Renal cortical epithelial cell (primary cell): Measurements from ENCODE around the gene NR1D2. TPM values are rescaled to one million over a fixed set of nuclear protein-coding genes. Genes with fewer than 3 reads are reported as not detected.
"Not testable (repeated sequence)": the region's sequence is repeated elsewhere in the genome, so short reads cannot be mapped to it uniquely, and the experiment has no call there.

Source experiments
- DNase-seq: peaks from one replicate; pipeline ENCODE4 v3.0.0-alpha.2; 2011; ENCODE audit warnings: low read depth
- total RNA-seq: library from RNA; depleted of rRNA; stranded (reverse); fragments of >200 nt; gene quantifications from 2 replicates; pipeline ENCODE4 v1.2.3, GENCODE V29; 2014

The NR1D2 gene
- total RNA-seq, result 16.3 and 22.5 TPM in 2 replicates

DNA sequence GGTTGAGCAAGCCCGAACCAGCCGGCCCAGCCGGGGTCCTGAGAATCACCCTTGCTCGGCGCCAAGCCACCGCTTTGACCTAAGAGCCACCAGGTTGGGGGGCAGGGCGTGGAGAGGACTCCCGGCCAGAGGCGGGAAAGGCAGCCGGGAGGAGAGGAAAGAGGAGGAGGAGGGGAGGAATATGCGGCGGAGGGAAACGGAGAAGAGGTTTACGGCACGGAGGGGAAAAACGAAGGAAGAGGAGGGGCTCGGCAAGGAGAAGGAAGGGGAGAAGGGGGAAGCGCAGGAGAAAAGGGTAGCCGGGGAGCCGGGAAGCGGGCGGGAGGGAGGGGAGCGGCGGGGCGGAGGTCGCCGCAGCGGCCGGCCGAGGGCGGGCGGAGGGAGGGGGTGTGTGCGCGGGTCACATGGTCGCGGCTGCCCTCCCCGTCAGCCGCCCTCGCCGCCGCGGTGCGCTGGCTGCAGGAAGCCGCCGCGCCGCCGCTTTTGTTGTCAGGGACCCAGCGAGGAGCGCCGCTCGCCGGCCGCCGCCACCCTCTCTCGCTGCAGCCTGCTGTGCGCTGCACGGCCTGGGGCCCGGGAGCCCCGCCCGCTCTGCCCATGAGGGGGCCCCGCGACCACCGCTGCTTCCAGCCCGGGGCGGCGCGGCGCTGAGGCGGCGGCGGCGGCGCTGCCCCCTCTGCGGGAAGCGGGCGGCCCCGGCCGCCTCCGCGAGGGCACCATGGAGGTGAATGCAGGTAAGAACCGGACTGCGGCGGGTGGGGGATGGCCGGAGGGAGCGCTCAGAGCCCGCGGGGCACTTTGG lies at the start of gene NR1D2:
Gene NR1D2, plus strand, starts transcription at position 426 of the 802 bp plus-strand sequence. Its CDS starts 293 bp downstream, at position 719.
- peak; percentile 38 for DNase-seq

DNA sequence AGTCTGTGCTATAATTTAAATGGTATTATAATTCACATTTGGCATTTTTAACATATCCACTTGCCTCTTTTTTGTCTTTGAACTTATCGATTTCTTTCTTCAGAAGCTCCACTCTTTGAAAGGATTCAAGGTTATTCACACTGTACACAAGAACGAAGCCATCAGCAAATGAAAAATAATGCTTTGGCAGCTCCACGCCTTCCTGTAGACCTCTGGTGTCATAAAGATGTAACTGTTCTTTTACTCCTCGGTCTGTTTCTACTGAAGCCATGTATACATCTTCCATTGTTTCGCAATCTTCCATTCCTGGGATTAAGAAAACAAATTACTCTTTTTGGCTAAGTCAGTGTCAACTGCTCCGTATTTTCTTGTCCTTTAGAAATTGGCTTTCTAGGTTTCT lies 44.3 kb upstream of the NR1D2 start:
- DNase-seq, result no peak

DNA sequence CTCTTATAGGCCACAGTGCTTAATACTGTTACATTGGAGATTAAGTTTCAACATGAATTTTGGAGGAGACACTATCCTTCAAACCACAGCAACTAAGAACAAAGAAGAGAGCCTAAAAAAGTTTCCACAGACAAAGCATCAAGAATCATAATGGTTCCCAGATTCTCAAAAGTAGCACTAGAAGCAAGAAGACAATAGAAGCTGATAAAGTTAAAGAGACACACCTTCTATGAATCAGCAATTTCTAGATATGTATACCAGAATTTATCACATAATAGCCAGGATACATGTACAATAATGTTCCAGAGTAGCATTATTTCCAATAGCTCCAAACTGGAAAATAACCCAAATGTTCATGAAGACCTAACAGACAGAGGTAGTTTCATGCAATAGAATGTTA lies 40.5 kb upstream of the NR1D2 start:
- DNase-seq, result no peak

DNA sequence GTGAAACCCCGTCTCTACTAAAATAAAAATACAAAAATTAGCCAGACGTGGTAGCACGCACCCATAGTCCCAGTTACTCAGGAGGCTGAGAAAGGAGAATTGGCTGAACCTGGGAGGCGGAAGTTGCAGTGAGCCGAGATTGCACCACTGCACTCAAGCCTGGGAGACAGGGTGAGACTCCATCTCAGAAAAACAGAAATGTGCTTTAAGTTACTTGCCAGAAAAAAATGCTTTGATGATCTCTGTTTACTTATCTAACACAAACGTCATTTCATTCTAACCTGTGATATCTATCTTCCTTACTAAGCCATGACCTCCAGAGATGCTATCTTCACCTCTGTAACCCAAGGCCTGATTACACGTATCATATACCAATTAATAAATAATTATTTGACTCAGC lies 35.7 kb upstream of the NR1D2 start:
- no peak for DNase-seq

DNA sequence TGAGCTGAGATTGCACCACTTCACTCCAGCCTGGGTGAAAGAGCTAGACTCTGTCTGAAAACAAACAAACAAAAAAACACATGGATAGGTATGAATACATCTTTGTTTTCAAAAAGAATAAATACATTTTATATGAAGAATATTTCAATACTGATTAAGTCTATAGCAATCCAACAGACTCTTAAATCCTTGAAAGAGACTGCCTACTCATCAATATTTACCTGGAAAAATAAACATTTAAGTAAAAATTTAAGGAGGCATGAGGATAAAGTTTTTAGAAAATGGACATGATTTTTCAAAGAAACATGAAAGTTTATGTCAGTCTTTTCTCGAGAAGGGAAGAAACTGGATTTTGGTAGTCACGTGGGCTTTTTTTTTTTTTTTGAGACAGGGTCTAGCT lies 33.7 kb upstream of the NR1D2 start:
- DNase-seq, result no peak

DNA sequence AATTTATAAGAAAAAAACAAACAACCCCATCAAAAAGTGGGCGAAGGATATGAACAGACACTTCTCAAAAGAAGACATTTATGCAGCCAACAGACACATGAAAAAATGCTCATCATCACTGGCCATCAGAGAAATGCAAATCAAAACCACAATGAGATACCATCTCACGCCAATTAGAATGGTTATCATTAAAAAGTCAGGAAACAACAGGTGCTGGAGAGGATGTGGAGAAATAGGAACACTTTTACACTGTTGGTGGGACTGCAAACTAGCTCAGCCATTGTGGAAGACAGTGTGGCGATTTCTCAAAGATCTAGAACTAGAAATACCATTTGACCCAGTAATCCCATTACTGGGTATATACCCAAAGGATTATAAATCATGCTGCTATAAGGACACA lies 32.8 kb upstream of the NR1D2 start:
- not testable (repeated sequence) for DNase-seq

DNA sequence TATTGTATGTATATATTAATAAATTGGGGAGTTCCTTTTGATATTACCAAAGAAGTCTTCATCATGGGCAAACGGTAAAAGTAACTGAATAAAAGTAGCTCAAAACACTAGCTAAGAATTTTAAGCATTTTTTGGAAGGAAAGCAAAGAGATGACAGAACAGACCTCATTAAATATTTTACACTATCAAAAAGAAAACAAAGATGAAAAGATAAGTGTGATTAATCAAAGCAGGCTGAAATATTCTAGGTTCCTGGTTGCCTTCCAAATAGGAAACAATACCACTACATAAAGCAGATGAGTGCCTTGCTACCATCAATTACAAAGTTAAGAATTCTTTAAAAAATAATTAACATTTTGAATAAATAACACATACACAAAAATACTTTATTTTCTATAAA lies 31.9 kb upstream of the NR1D2 start:
- DNase-seq, result no peak

DNA sequence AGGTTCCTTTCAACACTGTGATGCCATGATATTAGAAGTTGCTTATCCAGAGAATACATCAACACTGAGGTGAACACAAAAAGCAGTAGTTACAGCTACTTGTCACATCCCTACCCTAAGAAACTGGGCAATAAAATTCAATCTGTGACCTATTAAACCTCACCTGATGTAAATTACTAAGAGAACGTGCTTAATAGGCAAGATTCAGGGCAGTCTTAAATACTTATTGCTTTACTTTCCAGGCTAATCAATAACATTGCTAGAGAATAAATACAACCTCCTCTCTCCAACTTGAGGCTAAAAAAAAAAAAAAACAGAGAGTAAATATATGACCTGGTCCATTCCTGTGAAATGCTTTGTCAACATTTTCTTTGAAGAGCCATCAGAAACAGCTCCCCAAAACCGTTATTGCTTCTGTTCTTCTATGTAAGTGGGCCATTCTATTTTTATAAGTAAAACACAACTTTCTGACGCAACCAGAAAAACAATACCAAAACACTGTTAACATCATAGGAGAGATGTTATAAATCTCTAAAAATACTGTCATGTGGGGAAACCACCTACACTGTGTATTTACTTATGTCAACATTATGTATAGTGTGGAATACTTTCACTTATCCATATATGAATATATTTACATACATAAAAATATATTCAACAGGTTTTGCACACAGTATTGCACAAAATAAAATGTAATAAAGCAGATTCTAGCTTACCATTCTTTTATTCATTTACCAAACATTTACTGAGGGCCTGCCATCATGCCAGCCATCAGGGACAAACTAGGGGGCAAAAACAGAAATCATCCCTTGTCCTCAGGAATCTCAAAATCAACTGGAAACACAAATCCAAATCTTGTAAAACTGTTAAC lies 31.0 kb upstream of the NR1D2 start:
- peak; percentile 84 for DNase-seq

DNA sequence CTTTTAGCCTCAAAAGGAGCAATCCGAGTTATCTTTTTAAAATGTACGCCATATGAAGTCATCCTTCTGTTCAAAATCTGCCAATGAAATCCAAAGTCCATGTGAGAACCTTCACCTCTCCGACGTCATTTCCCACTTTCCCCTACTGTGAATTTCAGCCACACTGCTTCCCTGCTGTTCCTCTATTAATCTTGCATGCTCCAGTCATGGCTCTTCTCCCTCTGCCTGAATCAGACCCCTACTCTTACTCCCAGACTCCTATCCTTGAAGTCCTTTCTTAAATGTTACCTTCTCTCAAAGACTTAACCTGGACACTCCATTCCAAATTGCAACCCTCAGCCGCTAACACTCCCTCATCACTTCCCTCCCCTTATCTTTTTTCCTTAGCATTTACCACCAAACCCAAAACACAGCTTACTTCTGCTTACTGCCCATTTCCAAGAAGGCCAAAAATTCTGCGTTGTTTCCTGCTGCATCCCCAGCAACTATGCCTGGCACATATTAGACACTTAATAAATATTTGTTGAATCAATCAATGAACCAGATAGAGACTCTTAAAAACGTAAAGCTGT lies 29.5 kb upstream of the NR1D2 start:
- peak; percentile 41 for DNase-seq

DNA sequence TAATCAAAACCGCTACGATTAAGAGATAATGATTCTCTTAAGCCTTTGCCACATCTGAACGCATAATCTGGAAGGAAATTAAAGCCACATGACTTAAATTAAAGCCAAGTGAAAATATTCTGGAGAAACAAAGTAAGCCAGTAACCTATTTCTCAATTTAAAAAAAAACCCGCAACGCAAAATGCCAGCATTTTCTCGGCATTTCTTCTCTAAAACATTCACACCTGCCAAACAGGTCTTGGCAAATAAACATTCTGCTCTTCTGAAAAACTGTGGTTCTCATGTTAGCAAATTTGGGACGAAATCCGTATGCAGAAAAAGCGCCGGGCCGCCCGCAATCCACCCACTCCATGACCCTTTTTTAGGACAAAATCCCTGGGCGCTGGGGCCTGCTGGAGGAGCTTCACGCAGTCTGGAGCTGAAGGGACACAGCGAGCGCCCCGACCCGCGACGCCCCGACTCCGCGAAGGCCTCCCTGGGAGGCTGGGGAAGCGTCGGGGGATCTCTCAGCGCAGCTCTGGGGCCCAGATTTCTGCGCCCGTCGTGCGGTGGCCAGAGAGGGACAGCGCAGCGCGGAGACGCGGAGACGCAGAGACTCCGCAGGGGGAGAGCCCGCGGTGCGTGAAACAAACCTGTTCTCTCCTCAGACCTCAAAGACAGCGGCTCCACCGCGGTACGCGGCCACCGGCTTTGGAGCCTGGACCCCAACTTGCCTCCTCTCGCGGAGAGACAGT lies 28.8 kb upstream of the NR1D2 start:
- DNase-seq, result no peak

DNA sequence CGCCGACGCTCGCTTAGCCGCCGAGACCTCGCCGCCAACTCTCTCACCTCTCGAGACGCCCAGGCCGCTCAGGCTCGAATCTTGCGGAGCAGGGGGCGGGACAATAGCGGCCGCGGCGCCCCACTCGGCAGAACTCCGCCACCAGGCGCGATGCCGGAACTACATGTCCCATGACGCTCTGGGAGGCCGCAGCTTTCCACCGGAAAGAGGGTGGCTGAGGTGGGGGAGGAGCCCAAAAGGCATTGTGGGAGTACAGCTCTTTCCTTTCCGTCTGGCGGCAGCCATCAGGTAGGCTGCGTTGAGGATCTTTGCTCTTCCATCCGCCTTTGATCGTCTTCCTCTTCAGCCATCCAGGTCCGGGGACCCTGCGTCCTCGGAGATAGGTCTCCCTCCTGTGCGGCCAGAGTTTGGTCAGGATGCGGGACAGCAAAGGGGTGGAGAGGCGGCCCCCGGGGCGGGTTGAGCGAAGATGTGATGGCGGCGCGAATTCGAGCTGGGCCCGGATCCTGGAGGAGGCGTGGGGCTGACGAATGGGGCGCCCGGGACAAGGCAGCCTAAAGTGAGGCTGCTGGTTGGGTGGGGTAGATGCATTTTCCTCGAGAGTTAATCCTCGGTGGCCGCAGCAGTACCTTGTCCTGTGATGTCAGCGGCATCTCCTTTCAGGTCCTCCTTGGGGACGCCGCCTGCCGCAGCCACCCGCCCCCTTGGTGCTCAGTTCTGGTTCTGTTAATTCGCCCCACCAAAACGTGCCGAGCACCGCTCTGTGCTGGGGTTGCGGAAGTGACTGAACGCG lies 28.0 kb upstream of the NR1D2 start, which contains the start of the genes NKIRAS1 and RPL15:
Gene NKIRAS1, minus strand, starts transcription at position 105 of the 793 bp plus-strand sequence. CDS start 6,086 bp downstream, outside the sequence.
Gene RPL15, plus strand, starts transcription at position 247 of the 793 bp plus-strand sequence. CDS start 728 bp downstream, outside the sequence.
- DNase-seq, result peak; percentile 89

DNA sequence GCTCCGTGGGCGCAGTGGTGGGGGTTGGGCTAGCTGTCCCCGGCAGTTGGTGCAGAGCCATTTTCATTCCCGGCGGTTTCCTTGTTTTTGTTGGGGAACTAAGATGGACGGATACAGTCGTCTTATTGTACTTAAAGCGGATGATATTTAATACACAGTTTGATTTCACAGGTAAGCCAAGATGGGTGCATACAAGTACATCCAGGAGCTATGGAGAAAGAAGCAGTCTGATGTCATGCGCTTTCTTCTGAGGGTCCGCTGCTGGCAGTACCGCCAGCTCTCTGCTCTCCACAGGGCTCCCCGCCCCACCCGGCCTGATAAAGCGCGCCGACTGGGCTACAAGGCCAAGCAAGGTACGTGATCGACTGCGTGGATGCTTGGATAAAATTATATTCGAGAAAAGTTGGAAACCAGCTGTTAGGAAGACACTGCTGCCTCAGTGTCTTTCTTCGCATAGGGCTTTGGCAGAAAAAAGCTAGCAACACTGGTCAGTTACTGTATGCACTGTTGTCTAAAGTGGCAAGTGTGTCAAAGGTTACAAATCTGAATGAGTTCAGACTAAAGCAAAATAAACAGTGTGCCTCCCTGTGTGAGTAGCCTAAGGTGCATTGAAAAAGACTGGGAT lies 27.3 kb upstream of the NR1D2 start:
- peak; percentile 21 for DNase-seq

DNA sequence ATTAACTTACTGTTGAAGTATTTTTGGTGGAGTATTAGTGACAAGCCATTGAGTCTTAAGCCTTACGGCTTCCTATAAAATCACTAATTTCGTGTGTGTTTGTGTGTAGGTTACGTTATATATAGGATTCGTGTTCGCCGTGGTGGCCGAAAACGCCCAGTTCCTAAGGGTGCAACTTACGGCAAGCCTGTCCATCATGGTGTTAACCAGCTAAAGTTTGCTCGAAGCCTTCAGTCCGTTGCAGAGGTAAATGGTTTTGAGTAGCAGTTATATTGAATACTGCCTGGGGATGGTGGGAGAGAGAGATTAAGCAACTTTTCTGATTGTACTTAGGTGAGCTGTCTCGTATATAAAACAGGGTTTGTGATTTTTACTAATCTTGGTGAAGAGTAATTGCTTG lies 26.8 kb upstream of the NR1D2 start:
- not testable (repeated sequence) for DNase-seq

DNA sequence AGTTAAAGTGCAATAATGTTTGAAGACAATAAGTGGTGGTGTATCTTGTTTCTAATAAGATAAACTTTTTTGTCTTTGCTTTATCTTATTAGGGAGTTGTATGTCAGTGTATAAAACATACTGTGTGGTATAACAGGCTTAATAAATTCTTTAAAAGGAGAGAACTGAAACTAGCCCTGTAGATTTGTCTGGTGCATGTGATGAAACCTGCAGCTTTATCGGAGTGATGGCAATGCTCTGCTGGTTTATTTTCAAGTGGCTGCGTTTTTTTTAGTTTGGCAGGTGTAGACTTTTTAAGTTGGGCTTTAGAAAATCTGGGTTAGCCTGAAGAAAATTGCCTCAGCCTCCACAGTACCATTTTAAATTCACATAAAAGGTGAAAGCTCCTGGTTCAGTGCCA lies 25.5 kb upstream of the NR1D2 start:
- no peak for DNase-seq

DNA sequence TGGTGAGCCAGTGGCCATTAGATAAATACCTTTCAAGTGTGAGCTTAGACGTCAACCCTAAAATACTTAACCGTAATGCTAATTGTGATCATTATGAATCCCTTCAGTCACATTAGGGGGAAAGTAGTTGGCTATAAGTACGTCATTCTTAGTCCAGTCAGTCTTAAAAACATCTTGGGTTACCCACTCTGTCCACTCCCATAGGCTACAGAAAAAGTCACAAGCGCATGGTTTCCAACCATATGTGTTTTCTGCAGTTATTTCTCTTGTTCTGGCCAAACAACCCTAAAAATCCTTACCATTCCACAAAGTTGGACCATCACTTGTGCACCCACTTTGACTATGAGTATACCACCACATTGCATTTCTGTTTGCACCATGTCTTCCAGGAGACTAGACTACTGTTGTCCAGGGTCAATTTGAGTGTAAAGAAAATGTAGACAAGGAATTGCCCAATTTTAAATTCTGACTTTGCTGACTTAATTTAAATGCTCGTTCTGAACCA lies 24.9 kb upstream of the NR1D2 start:
- DNase-seq, result no peak

DNA sequence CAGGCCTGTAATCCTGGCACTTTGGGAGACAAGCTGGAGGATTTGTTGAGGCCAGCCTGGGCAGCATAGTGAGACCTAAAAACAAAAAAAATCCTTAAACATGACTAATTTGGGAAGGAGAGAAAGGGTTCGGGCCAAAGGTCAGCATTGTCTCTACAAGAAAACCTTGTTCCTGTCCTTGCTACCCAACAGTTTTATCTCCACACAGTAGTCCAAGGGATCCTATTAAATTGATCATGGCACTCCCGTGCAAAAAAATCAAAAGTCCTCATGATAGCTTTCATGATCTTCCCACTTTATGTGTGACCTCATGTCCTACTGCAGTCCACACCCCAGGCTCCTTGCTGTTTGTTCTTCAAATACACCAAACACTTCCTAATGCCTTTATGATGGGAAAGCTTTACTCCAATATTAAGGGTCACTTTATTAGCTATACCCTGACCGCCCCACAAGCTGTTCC lies 24.0 kb upstream of the NR1D2 start:
- no peak for DNase-seq

DNA sequence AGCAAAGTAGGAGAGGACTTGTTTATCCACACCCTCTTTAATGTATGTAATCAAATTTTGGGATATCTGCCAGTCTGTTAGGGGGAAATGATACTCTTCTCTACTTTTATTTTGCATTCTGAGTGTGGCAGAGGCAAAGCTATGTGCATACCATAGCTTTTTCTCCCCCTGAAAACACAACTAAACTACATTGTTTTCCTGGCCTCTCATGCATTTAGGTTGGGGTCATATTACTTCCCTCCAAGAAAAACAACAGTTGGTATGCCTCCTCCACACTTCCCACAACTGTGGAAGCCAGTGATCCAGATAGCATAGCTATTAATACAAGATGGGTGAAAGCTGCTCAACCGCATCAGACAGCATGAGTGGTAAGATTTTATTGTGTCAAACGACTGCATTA lies 21.3 kb upstream of the NR1D2 start:
- peak; percentile 94 for DNase-seq

DNA sequence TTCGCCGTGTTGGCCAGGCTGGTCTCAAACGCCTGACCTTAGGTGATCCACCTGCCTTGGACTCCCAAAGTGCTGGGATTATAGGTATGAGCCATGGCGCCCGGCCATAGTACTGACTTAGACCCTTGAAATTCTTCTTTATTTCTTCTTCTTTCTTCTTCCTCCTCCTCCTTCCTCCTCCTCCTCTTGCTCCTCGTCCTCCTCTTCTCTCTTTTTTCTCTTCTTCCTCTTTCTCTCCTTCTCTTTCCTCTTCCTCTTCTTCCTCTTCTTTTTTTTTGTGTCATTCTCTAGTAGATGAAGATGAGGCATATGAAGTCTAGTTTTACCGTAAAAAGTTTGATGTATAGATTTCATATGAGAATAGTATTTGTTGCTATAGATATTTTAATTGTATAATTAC lies 18.8 kb upstream of the NR1D2 start:
- no peak for DNase-seq

DNA sequence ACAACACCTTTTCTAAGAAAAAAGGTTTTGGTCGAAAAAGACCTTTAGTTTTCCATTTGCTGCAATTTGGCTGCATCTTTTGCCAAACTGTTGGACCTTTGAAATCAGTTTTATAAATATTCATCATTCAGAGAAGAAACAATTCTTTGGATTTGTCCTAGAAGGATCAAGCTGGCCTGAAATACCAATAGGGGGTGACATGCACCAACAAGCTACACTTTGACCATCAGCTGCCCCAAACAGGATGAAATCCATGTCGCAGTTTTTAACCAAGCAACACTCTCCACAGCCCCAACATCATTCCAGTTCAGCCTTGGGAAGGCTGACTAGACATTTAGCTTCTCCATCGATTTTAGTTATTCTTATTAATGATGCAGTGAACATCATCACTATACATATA lies 18.4 kb upstream of the NR1D2 start:
- no peak for DNase-seq

DNA sequence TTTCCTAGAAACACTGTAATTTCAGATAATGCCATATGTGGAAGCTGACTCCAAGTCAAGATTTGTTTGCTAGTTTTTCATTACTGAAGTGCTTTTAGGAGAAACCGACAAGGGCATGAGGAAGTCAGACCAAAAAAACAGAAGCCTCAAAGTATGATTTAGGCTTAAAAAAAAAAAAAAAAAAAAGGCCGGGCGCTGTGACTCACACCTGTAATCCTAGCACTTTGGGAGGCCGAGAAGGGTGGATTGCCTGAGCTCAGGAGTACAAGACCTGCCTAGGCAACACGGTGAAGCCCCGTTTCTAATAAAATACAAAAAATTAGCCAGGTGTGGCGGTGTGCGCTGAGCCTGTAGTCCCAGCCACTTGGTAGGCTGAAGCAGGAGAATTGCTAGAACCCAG lies 16.6 kb upstream of the NR1D2 start:
- peak; percentile 54 for DNase-seq
